NCI-H1092 treated with DMSO at 0.1 percent for 48 hours (cell line): ENCODE data around the gene GJC1.
"Not testable (repeated sequence)": the region's sequence is repeated elsewhere in the genome, so short reads cannot be mapped to it uniquely, and the experiment has no call there.

Source experiments
- DNase-seq: peaks from one replicate; lab custom pipeline; 2025; lab: John Stamatoyannopoulos, UW

Gene GJC1

GRCh38 chr17:44844390-44844830 is 14.3 kb upstream of the GJC1 start:
- DNase-seq: no peak

DNA sequence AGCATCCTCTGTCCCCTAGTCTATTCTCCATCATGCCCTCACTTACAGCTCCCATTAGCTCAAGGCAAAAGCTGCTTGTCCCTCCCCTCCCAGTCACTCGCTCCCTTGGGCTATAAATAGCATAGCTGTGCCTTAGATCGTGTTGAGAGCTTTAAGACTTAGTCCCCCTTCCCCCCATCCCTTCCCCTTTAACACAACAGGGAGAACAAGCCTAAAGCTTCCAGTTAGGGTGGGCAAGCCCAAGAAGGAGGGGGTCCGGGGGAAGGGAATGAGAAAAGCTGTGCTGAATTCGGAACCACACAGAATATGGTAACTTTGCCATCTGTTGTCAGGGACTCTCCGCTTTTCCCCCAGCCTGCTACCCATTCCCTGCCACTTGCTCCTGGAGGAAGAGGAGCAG is 12.7 kb upstream of the GJC1 start:
- DNase-seq: no peak

- no peak for DNase-seq
These were observed 10.8 kb upstream of the GJC1 start for GRCh38 chr17:44840936-44841335.

DNA sequence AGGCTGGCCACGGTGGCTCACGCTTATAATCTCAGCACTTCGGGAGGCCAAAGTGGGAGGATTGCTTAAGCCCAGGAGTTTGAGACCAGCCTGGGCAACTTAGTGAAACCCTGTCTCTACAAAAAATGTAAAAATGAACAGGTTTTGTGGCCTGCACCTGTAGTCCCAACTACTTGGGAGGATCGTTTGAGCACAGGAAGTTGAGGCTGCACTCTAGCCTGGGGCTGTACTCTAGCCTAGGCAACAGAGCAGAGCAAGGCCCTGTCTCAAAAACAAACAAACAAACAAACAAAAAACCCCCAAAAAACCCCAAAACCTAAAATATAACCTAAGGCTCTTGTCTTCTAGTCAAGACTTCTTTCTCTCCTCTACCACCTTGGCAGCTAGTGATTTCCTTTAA is 10.2 kb upstream of the GJC1 start:
- no peak for DNase-seq

GRCh38 chr17:44837196-44837595 is 7.1 kb upstream of the GJC1 start:
- DNase-seq: no peak

DNA sequence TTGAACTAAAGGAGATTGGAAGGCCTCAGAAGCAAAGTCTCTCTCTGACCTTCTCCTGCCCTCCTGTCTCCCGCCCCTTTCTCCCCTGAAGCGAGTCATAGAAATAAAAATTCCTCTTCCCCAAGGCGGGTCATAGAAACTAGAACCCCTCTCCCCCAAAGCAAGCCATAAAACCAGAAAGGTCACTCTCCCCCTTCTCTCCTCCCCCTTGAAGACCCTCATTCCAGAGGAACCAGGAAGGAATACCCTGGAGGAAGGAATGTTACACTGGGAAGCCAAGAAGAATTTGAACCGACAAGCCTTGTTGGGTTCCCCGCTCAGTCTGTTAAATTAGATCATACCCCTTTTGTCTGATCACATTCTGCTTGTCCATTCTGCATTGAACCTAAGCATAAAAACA is 2.7 kb upstream of the GJC1 start:
- no peak for DNase-seq

DNA sequence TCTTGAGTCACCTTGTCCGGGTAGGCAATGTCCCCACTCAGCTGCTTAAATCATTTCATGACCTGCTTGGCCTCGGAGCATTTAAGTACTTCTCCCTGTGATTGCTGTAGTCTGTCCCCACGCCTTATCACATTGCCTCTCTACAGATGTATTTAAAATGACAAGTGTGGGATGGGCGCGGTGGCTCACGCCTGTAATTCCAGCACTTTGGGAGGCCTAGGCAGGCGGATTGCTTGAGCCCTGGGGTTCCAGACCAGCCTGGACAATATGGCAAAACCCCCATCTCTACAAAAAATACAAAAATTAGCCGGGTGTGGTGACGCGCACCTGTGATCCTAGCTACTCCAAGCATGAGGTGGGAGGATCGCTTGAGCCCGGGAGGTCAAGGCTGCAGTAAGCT is 1.3 kb upstream of the GJC1 start:
- no peak for DNase-seq

GRCh38 chr17:44830359-44831288 is 537 bp upstream of the GJC1 start:
- DNase-seq: no peak

DNA sequence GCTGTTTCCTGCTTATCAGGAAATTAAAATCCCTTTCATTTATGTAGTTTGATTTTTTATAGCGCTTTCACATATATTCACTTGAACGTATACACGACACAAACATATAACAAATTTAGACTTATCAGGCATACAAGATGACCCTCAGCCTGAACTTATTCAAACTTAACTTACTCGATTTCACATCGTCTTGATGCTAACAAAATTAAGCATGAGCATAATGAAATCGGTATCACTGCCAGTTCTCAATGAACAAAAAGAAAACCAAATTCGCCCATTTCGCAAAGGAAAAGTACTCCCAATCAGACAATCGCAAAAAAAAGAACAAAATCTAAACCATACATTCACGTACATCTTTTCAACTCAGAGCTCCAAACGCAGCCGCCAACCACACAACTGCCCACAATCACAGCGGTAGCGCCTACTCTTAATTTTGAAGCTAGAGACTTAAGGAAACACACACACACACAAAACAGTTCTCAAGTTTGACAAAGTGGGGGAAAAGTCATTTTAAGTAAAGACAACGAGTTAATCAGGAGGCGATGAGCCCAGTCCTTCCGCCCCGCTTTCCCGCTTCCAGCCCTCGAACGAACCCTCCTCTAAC is 1.1 kb downstream of the GJC1 start:
- DNase-seq: peak; percentile 14

DNA sequence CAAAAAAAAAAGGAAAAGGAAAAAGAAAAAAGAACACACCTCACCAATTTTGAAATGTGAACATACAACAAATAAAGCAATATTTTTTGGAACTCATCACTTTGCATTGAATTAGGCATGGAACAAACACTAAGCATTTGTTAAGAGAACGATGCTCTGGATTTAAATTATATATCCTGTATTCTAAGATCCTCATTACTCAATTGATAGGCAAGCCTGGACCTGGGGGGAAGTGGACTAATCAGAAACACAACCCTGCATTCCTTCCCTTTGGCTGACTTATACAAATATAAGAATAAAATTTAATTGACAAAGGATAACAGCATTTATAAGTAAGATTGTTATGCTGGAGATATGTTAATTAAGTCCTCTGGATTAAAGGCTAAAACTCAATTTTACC is 2.2 kb downstream of the GJC1 start:
- no peak for DNase-seq

DNA sequence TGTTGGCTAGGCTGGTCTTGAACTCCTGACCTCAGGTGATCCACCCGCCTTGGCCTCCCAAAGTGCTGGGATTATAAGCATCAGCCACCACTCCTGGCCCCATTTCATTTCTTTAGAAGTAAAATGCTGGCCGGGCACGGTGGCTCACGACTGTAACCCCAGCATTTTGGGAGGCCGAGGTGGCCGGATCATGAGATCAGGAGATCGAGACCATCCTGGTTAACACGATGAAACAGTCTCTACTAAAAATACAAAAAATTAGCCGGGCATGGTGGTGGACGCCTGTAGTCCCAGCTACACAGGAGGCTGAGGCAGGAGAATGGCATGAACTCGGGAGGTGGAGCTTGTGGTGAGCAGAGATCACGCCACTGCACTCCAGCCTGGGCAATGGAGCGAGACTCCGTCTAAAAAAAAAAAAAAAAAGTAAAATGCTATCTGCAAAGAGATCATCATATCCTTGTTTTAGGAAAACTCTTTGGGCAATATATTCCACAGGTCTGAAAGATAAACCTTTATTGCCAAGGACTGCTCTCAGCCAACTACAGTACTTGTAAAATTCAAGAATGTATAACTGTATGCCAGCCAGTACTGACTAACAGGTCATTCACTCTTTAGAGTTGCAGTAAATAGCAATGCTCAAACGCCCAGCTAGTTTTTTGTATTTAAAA is 3.8 kb downstream of the GJC1 start:
- DNase-seq: no peak

DNA sequence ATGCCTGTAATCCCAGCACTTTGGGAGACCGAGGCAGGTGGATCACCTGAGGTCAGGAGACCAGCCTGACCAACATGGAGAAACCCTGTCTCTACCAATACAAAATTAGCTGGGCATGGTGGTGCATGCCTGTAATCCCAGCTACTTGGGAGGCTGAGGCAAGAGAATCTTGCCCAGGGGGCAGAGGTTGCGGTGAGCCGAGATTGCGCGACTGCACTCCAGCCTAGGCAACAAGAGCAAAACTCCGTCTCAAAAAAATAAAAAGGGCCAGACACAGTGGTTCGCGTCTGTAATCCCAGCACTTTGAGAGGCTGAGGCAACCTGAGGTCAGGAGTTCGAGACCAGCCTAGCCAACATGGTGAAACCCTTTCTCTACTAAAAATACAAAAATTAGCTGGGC is 4.9 kb downstream of the GJC1 start:
- not testable (repeated sequence) for DNase-seq

- peak; percentile 83 for DNase-seq
These were observed 9.4 kb downstream of the GJC1 start for GRCh38 chr17:44820631-44821212.

DNA sequence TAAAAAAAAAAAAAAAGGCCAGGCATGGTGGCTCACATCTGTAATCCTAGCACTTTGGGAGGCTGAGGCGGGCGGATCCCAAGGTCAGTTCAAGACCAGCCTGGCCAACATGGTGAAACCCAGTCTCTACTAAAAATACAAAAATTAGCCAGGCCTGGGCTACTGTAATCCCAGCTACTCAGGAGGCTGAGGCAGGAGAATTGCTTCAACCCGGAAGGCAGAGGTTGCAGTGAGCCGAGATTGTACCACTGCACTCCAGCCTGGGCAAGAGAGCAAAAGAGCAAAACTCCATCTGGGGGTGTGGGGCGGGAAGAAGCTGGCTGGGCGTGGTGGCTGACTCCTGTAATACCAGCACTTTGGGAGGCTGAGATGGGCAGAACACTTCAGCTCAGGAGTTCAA is 11.6 kb downstream of the GJC1 start:
- not testable (repeated sequence) for DNase-seq

- no peak for DNase-seq
These were observed 17.8 kb downstream of the GJC1 start for GRCh38 chr17:44812263-44812662.

DNA sequence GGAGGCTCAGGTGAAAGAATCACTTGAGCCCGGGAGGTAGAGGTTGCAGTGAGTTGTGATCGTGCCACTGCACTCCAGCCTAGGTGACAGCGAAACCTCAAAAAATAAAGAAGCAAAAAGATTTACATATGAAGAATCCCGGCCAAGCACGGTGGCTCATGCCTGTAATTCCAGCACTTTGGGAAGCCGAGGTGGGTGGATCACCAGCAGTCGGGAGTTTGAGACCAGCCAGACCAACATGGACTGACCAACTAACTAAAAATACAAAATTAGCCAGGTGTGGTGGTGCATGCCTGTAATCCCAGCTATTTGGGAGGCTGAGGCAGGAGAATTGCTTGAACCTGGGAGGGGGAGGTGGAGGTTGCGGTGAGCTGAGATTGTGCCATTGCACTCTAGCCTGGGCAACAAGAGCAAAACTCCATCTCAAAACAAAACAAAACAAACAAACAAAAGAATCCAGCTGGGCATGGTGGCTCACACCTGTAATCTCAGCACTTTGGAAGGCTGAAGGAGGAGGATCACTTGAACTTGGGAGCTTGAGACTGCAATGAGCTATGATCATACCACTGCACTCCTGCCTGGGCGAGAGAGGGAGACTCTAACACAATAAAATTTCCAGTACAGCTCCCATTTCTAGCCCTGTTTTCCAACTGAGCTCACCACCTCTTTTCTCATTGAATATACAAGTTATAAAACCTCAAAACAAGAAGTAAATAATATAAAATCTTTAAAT is 21.3 kb downstream of the GJC1 start:
- DNase-seq: not testable (repeated sequence)

- DNase-seq: no peak
These were observed 21.9 kb downstream of the GJC1 start for GRCh38 chr17:44808156-44808555.

DNA sequence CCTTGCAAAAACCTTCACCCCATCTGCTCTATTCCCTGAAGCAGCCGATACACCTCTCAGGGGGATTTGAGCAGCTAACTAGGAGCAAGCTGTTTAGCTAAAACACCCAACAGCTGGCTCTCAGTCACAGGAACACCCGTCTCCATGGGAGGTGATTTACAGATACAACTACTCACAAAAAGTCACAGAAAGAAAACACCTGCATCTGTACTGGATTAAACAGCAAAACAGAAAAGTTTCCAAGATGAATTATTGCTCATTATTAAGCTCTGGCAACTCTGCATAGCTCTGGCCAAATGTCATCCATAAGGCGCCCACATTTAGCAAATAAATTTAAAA is 22.3 kb downstream of the GJC1 start:
- no peak for DNase-seq

GRCh38 chr17:44807093-44807816 is 22.8 kb downstream of the GJC1 start:
- no peak for DNase-seq

DNA sequence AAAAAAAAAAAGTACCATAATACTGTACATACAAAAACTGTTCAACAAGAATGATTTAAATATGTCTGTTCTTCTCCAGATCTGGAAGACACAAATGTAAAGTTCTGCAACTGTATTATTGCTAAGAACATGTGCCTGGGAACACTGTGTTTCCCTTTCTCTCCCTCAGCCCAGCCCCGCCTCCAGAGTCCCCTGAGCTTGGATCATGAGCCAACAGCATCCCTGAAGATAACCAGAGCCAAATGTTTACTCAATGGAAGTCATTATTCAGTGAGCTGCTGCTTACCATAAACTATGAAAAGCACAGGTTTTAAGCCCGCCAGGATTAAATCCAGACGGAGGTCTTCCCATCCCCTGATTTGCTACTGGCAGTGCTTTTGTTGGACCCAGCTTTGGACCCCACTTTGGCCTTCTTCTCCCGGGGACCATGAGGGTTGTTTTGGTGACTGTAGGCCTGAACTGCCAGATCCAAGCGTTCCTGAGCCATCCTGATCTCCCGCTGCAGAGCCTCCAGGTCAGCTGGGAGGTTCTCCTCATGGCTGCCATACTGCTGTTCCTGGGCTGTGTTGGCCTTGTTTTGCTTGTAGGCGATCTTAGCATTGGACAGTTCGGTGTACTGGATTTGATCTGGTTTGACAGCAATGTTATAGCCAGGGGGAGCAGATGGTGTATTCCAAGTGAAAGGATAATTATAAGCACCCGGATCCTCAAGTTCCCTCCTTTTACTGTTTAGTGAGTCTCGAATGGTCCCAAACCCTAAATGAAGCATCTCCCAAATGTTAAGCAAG is 25.6 kb downstream of the GJC1 start:
- no peak for DNase-seq

- no peak for DNase-seq
These were observed 28.2 kb downstream of the GJC1 start for GRCh38 chr17:44801880-44802279.
